ENCODE measurements around the gene UPK1A. TPM values are rescaled to one million over a fixed set of nuclear protein-coding genes. Genes with fewer than 3 reads are reported as not detected.

The UPK1A gene
- total and polyA plus RNA-seq, 9 of the 15 experiments (the other 6 are each of a cell fraction or from before 2014, with no cell fraction given), result 0.06 to 0.13 TPM; not detected in 7

- TF ChIP-seq TCF7 (IDR thresholded peaks at IDR 0.05; ENCODE audit: borderline replicate concordance), result peak; percentile 43; the same call in 1 of the 2 replicates
- no peak for TF ChIP-seq ZNF696 (CRISPR knock-in tag; conservative IDR thresholded peaks at IDR 0.05)
- peak; percentile 98 for TF ChIP-seq FOXP4 (CRISPR knock-in tag; IDR thresholded peaks at IDR 0.05; ENCODE audit: borderline replicate concordance)
- TF ChIP-seq CTCF (IDR thresholded peaks at IDR 0.05 in 2 of 3, conservative IDR thresholded peaks at IDR 0.05 in 1 of 3; ENCODE audit: insufficient read depth in 2 of 3, low read depth in 1 of 3, low read length in 3 of 3), result peak; percentile 19 to 43 (median 30); a peak in 3 of 6 replicates
- TF ChIP-seq ZNF133 (CRISPR knock-in tag; IDR thresholded peaks at IDR 0.05), result 0 out of 2 replicates have a peak, but pooled peaks have one; percentile 21
- peak; percentile 38 to 94; a peak in 2 of 4 replicates for TF ChIP-seq TEAD1 (CRISPR knock-in tag; IDR thresholded peaks at IDR 0.05)
- no peak for TF ChIP-seq CREB5 (CRISPR knock-in tag; IDR thresholded peaks at IDR 0.05)
- 0 out of 2 replicates have a peak, but pooled peaks have one; percentile 24 for TF ChIP-seq DEAF1 (CRISPR knock-in tag; IDR thresholded peaks at IDR 0.05)
- no peak for TF ChIP-seq E4F1 (CRISPR knock-in tag; IDR thresholded peaks at IDR 0.05; ENCODE audit: borderline replicate concordance)
- peak; percentile 39 for TF ChIP-seq NUFIP1 (IDR thresholded peaks at IDR 0.05; ENCODE audit: partially characterized antibody)
- TF ChIP-seq SMARCA5 (IDR thresholded peaks at IDR 0.05), result no peak
- TF ChIP-seq ZBED1 (IDR thresholded peaks at IDR 0.05), result 0 out of 2 replicates have a peak, but pooled peaks have one; percentile 20
These were observed 22.8 kb upstream of the UPK1A start (continued) for GRCh38 chr19:35643255-35644205.

Data from K562 (cell line).